Endothelial cell of umbilical vein (primary cell): Measurements from ENCODE around the gene AGRN.

Source experiments
- CTCF ChIP-seq, 2 donors: IDR thresholded peaks; 1 replicate in 1 of 2; 2 replicates in 1 of 2; pipeline ENCODE4 v1.5.1; 2011; ENCODE audit warnings: low read length in 2 of 2, mild to moderate bottlenecking in 2 of 2, moderate library complexity in 2 of 2, control low read depth in 1 of 2, inconsistent platforms in 1 of 2, low read depth in 1 of 2; ENCODE audit not compliant: insufficient read depth in 1 of 2; ENCODE audit errors: extremely low read depth in 1 of 2
- EZH2 ChIP-seq: IDR thresholded peaks from 2 replicates; pipeline ENCODE4 v1.6.1; 2012; ENCODE audit warnings: borderline replicate concordance, low read depth, mild to moderate bottlenecking, moderate library complexity, low read length, inconsistent platforms; ENCODE audit not compliant: severe bottlenecking
- FOS ChIP-seq: IDR thresholded peaks from 2 replicates; pipeline ENCODE4 v1.6.1; 2011; ENCODE audit warnings: mild to moderate bottlenecking, low read length, moderate library complexity, borderline replicate concordance; ENCODE audit not compliant: insufficient read depth
- GATA2 ChIP-seq: IDR thresholded peaks from 2 replicates; pipeline ENCODE4 v1.7.0; 2011; ENCODE audit warnings: low read depth, mild to moderate bottlenecking, moderate library complexity, mixed read lengths, low read length; ENCODE audit not compliant: insufficient read length, insufficient read depth
- POLR2A ChIP-seq: IDR thresholded peaks from 2 replicates; pipeline ENCODE4 v1.6.1; 2012; ENCODE audit warnings: low read depth, mild to moderate bottlenecking, control low read depth, low read length
- POLR2AphosphoS5 ChIP-seq: IDR thresholded peaks from 2 replicates; pipeline ENCODE4 v1.6.1; 2012; ENCODE audit warnings: low read depth, mild to moderate bottlenecking, control low read depth, low read length, moderate library complexity; ENCODE audit not compliant: insufficient read depth

GRCh38 chr1:1034439-1034781 lies 14.5 kb downstream of the AGRN start:
- TF ChIP-seq POLR2A = no peak
- TF ChIP-seq POLR2AphosphoS5 = no peak
- no peak for TF ChIP-seq GATA2
- TF ChIP-seq CTCF (IDR thresholded peaks at IDR 0.05; ENCODE audit: extremely low read depth in 1 of 2, insufficient read depth in 1 of 2, low read depth in 1 of 2, low read length in 2 of 2) = no peak
- no peak for TF ChIP-seq EZH2
- no peak for TF ChIP-seq FOS
